ENCODE results near the gene KCNQ5.
A peak's percentile ranks its signal among the peaks of the same experiment; 100 is the strongest.

KCNQ5 gene

DNA sequence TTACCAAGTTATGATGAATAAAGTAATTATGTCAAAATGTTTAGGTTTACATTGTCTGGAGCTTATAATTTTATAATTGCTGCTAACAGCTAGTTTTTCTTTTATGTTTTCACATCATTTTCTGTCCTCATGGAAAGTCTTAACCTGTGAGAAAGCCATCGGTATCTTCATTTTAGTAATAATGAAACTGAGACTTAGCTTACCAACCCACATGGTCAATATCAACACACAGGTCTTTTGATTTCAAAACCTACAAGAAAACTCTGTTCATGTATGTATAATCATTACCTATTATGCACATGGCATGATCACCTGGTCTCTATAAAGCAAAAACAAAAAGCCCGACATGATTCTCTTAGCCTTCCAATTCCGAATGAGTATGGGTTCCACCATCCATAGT, 61.9 kb downstream of the KCNQ5 start:
- no peak for DNase-seq

DNA sequence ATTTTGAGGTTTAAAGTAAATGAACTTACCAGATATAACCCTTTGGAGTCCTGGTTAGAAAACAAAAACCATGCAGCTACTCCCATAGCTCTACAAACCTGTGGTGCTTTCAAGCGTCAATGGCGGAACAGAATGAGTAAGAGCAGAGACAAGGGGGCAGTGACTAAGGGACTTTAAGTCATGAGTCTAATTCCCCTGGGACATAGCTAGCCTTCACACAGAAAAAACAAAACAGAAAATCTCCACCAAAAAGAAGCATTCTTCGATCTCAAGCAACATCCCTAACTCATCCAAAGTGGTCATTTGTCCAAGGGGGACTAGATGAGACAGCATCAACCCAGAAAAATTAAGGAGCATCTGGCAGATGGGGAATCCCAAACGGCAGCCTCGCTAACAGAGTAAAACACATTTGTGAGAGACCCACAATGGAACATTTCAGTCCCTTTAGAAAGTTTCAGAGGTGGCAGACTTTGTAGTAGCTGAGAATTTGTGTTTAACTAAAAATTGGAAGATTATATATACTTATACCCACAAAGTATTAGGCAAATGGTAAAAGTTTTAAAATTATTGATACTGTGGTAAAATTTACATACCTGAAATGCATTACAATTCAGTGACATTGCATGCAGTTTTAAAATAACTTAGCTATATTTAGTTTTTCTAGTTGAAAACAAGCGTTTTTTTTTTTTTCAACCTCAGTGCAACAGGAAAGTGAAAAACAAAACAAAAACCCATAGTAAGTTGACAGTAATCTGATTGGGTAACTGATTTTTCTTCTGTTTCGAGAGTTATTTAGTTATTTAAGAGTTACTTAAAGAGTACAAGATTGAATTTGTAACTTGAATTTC, 67.5 kb downstream of the KCNQ5 start:
- DNase-seq: no peak

DNA sequence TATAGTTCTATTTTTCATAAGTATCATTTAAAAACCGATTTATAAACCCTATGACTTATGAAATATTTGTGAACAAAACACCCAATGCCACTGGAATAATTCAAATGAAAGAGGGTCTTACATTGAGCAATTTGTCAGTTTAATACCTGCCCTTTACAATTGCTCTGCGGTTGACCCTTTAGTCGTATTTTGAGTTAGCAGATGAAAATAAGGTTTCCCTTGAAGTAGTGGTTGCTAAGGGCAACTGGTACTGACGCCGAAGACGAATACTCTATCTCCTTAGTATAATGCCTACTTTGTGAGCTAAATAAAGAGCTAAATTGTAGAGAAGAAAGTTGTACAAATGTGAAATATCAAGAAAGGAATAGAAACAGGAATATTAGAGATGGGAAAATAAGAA, 69.4 kb downstream of the KCNQ5 start:
- no peak for DNase-seq

DNA sequence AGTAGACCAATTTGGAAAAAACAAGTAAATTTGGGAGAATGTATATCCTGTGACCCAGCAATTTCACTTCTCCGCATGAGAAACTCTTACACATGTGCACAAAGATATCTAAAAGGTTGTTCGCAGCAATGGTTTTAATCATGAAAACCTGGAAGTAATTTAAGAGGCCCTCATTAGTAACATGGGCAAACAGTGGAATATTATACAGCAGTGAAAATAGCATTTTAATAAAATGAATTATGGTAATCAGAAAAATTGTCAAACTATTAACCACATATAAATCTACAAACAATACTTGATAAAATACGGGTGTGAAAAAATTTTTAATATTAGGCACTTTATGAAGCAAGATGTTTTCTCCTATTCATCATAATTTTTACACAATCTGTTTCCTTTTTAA, 74.2 kb downstream of the KCNQ5 start:
- no peak for DNase-seq

DNA sequence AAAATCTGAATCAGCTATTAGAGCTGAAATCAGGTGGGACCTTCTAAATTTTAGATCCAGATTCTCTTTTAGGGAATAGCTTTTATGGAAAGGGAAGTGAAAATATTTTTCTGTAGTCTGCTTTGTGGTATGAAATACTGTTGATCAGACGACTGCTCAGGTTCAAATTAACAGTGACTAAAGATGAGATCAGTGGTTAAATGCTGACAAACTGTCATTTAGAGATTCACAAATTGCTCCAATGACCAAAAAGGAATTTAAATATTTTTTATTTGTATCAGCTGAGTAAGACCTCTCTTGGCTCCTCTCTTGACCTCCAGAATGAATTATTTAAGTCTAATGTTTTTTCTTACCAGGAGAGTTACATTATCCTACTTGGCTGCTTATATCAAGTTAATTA, 77.3 kb downstream of the KCNQ5 start:
- DNase-seq: no peak

DNA sequence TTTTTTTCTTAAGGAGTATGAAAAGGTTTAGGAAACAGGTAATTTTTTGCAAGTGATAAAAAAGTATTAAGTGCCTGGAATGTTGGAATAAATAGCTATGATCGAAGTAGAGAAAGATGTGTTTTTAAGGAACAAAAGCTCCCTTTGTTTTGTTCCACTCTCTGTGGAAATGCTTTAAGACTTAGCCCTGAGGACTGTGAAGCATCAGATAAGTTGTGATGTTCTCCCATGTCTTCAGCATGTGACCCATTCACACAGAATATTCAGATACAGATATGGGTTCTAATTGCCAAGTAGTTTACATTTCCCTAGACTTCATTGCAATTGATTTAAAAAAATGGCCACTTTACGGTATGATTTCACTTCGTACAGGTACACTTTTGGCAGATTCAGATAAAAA, 80.6 kb downstream of the KCNQ5 start:
- no peak for DNase-seq

DNA sequence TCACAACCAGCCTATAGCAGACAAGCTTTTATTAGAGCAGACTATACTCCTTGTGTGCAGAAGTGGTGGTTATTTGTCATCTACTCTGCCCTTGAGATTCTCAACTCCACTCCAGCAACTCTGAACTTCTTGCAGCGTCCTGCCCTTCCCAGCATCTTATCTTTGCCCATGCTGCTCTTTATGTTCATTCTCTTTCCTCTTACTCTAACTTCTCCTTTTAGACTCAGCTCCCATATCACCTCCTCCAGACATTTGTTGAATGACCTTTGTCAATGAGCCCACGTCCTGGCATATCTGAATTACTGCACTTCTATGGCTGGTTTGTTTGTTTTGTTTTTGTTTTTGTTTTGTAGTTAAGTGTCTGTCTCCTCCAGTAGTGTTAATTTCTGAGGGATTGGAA, 81.2 kb downstream of the KCNQ5 start:
- DNase-seq: no peak

DNA sequence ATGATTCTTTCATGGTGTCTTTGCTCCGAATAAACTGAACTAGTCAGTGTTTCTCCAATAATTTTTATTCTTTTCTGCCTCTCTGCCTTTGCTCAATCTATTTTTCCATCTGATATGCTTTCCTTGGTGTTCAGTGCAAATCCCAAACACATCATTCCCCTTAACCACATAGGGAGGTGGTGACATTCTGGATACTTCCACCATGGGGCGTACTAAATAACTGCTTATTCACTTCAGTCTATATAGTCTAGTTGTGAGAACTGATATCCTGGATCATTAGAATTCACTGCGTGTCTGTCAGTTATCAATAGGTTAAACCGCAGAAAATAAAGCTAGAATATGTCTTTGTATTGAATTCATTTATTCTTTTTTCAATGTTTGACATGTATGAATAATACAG, 83.1 kb downstream of the KCNQ5 start:
- DNase-seq: no peak

DNA sequence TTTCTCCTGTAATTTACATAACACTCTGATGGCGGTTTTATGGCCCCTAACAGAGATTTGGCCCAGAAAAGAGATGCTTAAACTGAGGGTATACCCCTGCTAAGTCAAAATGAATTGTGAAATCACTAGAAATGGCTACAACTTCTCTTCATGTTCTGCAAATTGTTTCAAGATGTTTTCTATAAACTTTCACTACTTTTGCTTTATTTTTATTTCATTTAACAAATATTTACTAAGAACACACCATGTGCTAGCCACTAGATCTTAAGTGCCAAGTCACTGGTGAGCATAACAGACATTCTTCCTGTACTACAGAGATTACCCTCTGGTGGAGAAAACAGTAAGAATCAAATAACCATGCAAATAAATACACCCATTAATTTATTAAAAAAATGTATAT, 87.6 kb downstream of the KCNQ5 start:
- DNase-seq: no peak

DNA sequence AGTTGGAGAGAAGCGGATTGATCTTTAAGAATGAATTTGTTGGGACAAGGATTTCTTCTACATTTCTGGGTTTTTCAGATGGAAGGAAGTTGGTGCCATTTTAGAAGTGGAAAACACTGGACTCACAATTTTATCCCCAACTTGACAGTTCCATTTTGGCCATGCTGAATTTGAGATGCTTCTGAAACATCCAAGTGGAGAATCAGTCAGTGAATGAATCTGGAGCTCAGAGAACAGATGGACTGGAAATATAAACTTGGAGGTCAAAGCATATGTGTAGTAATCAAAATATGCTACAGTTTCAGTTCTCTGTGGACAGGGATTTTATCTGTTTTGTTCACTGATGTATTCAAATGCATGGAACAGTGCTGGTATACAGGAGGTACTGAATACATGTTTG, 89.9 kb downstream of the KCNQ5 start:
- DNase-seq: no peak

DNA sequence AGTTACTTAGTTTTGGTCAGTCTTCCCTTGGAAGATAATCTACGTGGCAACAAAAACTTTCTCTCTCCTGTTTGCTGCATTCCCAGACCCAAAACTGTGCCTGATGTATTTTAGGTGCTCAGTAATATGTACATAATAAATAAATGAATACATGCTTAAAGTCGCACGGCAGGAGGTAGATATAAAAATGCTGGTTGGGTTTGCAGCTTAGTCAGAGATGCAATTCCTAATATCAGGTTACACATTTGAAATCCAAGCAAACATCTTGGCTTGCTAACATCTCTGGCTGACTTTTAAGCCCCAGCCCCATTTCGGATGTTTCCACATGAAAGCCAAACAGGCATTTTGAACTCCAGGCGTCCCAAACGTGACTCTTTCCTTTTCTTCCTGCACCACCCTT, 91.0 kb downstream of the KCNQ5 start:
- DNase-seq: no peak

DNA sequence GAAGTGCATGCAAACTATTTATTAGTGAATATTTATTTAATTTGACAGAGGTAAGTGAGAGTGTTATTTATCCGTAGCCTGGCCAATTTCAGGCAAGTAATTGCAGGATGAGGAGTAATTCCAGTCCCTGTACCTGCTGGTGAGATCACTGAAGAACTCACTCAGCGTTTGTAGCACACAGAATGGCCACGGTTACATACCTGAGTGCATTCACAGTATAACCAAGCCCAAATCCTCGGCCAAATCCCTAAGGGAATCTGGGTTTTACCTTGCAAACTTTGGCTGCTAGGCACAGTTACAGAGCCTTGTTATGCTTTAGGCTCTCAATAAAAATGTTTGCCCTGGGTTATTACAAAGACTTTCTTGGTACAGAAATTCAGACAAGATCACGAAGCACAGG, 93.3 kb downstream of the KCNQ5 start:
- DNase-seq: no peak

DNA sequence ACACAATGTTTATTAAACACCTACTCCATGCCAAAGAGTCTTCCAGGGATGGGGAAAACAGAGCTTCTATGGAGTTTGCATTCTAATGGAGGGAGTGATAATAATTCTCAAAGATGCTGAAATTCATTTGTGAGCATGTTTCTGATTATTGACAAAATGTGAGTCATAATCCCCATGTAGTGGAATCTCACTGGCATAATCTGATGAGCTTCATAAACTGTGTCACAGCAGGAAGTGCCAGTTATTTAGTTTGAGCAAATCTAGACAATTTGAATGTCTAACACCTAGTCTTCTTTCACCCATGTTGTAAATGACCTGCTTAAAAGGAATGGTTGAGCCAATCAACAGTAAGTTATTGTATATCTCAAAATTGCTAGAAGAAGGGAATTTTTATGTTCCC, 95.1 kb downstream of the KCNQ5 start:
- DNase-seq: no peak

DNA sequence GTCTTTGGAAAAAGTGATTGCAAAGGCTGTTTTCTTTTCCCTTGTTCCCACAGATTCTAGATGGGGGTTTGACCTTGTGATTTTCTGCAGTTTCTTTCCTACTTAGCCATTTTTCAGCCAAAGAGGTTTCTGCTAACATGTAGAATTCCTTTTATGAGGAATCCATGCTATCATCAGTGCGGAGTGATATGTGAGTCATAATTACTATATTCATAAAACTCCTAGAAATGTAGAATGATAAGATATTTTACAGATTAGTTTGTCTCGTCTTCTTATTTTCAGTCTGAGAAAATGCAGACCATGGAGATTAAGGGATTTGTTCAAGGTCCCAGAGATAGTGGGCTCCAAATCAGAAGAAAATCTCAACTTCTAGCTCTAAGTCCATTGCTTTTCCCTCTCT, 98.6 kb downstream of the KCNQ5 start:
- DNase-seq: no peak

DNA sequence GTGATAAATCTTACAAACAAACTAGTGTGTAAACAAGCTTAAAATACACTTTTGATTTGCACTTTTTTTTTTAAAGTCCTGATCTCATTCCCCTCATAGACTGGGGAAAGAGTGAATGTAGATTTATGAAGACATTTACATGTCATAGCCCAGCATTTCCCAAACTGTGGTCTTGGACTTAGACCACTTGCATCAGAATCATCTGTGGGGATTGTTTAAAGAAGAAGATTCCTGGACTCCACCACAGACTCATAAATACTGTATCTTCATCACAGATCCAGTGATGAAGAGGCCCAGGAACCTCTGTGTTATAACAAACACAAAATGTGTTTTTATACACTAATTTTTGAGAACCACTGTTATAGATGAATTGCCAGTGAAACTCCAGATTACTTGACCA, 99.5 kb downstream of the KCNQ5 start:
- no peak for DNase-seq

DNA sequence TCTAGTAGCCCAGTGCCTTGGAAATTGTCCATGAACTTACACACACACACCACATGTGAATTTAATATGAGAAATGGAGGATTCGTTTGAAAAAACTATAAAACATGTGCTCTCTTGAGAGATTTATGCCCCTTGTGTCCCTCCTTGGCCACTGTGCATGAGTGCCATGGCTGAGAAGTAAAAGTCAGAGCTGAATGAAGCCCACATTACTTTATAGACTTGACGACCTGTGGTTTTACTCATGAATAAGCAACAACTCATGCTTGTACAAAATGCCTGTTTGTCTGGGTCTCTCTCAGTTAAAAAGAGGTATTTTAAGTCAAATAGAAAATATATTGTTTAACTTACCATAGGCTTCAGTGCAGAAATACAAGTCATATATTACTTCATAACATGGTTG, 102.7 kb downstream of the KCNQ5 start:
- no peak for DNase-seq

DNA sequence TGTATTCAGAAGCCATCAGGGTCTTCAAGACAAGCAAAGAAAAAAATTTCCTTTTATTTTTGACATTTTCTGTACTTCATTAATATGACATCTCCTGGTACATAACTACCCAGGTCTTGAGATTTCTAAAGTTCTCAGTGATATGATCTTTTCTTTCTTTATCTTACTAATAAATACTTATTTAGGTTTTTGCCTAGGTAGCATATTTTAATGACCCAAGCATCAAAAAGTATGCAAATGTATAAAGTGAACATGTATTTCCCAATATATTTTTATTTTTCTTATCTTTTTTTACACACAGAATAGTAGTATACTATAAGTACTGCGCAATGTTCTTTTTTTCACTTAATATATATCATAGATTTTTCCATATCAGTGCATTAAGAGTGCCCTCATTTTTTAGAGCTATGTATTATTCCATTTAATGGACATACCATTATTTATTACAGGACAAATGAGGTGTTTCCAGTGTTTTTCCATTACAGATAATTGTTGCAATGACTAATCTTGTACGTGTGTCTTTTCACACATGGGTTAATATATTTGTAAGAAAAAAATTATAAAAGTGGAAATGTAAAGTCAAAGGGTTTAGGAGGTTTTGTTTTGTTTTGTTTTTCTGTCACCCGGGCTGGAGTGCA, 107.0 kb downstream of the KCNQ5 start:
- DNase-seq: no peak

DNA sequence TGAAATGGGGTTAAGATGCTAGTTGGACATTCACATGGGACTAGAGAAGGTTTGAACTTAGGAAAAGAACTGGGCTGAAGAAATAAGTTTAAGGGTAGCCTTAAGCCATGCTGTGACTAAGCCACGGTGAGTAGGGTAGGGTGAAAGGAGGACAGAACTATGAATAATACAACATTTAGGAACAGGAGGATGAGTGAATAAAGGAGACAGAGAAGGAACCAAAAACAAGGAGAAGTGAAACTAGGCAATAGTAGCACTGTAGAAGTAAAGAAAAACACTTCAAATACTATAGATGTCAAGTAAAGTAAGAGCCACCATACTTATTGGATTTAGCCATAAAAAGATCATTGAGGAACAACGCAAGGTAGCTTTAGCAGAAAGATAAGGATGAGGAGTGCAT, 111.2 kb downstream of the KCNQ5 start:
- peak; percentile 10 for DNase-seq

DNA sequence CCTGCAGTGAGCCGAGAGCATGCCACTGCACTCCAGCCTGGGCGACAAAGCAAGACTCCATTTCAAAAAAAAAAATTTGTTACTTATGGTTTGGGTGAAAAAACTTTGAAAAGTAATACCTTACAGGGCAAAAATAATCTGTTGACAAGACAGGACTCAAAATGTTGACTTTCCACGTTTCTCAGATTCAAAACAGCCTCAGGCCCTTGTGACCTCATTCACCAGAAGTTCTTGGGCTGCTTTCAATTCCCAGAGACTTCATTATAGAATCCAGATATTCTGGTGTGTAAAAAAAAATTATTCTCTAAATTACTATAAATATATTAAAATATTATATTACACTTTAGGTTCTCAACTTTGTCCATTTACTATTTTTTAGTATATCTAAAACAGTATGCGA, 116.2 kb downstream of the KCNQ5 start:
- no peak for DNase-seq

DNA sequence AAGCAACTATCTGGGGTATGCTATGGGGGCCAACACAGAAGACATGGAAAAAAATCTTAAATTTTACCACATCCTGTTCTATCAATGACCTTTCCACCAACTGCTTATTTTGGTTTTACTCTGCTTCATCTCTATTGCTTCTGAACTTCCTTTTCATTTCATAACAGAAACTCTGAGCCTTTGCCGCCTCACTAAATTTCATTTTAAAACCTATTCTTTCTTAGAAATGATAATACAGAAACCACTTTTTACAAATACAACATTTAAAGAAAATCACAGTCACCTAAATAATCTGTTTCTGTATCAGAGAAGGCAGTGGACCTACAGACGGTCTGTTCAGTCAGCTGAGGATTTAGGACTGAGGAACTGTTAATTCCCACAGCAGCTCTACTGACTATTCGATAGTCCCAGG, 117.5 kb downstream of the KCNQ5 start:
- no peak for DNase-seq

DNA sequence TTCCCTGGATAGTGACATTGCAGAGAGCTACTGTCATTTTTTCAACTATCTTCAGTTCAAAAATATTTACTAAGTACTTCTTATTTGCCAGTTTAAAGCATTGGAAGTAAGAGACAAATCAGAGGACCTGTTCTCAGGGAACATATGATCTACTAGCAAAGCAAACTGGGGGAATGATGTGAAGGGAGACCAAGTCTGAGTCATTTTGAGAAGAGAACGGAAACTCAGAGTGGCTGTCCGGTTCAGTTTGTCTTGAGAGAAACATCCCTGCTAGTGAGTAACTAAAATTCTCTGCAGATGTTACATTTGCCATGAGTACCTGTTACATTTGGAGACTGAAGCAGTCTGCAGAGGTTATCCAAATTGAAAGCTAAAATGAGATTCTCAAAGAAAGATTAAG, 118.3 kb downstream of the KCNQ5 start:
- DNase-seq: peak; percentile 29

DNA sequence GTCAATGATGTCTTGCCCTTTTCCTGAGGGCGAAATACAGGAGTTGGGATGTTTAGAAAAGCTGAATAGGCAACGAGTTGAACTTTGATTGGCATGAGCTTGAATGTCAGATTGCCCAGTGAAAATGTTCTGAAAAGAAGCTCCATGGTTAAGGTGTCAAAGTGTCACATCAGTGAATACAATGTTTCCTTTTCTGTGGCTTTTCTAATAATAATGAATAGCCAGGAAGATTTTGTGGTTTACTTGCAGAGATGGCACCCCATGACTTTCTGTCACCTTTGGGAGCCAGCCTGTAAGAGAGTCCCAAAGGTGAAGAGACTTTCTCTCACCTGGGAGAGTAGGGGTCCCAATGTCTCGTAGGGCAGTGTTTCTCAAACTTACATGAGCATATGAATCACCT, 119.2 kb downstream of the KCNQ5 start:
- DNase-seq: no peak

DNA sequence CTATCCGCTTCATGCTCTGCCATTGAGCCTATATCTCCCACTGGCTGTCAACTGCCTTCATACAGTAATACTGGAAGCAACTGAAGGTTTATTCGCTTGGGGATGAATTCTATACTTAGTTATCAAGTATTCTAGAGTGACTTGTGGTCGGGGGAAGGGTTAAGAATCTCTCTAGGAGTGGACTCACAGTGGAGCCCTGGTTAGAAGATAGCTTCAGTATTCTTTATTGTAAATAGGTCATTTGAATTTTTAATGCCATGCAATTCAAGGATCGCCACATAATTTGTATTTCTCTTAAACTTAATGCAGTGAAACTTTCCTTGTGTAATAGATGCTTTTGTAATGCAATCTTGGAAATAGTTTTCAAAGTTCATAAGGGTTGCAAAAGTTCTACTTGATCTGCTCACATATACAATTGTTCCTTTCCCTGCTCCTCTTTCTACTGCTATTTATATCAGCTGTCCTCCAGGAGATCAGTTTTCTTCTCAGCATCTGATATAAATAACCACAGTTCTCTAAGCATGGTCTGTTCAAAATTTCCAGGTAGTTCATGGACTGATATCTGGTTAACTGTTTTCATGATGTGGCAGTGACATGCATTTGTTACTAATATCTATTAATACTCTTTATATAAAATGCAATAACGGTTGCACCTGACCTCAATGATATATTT, 120.3 kb downstream of the KCNQ5 start:
- DNase-seq: no peak

DNA sequence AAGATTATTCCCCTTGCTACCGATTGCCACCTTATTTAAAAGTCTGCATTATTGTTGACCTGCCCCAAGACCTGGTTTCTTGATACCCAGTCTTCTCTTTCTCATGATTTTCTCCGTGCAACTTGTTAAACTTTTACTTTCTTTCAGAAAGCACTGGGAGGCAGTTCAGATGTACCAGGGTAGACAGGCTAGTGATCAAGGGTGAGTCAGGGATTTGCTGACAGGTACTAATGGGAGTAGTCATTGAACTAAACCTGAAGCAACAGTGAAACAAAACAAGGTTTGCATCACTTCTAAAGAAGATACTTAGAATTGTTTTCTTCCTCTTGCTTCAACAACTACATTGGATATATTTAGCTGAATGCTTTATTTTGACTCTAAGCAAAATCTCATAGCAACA, 124.4 kb downstream of the KCNQ5 start:
- no peak for DNase-seq
